ENCODE data around the gene BICC1. TPM values are rescaled to one million over a fixed set of nuclear protein-coding genes. Genes with fewer than 3 reads are reported as not detected.

BICC1 gene
- total and polyA plus RNA-seq, 2 donors: 5.7 to 45.3 TPM

DNA sequence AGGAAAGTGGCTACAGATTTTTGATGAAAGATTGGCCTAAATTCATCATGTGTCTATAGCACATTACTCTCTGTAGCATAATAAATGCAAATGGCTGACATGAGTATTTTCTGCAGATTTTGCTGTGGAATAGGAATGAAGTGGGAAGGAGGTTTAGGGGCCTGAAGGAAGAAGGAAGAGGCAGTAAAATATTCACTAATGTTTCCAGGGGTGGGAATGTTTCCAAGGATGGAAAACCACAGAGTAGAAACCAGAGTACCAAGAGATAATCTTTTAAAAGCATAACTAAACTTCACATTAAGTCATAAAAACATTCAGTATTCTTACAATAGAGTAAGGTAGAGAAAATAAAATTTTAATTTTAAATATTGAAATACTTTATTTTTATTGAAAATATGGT lies 267.8 kb downstream of the BICC1 start:
- Histone ChIP-seq H3K36me3 (ENCODE audit: insufficient read depth) (no peaks in the 10 kb centered on the region), H3K4me3 (ENCODE audit: low read depth, low read length) (no peak overlapping the region), H3K4me1 (ENCODE audit: insufficient read depth) (no peaks in the 10 kb centered on the region), H3K27ac (ENCODE audit: low read depth) (peak overlapping the region; percentile 10)
- DNase-seq (ENCODE audit: extremely low spot score): no peak

DNA sequence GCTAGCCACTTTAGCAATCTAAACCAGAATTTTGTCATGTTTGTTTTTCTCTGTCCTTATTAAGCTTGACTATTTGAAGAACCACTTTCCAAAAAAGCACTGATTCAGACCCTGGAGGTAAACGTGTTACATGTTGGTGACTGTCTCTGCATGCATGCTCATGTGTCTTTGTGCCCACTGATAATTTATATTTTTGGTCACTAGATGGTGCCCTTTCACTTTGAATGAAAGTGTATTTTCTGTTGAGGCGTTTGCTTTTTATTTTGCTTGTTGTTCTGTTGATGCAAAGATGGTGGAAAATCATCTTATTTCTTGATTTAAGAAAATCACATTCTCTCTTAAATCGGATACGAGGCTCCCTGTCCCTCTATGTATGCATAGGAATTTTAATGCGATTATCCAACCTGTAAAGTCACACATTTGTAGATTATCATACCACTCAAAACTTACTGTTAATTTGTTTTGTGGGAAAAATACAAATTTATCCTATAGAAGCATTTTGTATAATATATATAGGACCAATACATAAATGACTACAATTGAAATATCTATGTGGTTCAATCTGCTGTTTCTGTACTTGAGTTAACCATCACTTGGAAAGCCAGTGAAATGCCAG lies 269.3 kb downstream of the BICC1 start:
- H3K4me3 ChIP-seq (ENCODE audit: low read depth, low read length): no peak overlapping the region
- no peak overlapping the region for H3K27ac ChIP-seq (ENCODE audit: low read depth)
- H3K4me1 ChIP-seq (ENCODE audit: insufficient read depth): no peaks in the 10 kb centered on the region
- H3K36me3 ChIP-seq (ENCODE audit: insufficient read depth): no peaks in the 10 kb centered on the region
- WGBS: 26% methylated on average over 5 of the region's 5 CpGs
- no peak for DNase-seq (ENCODE audit: extremely low spot score)

- Histone ChIP-seq H3K4me1 (ENCODE audit: insufficient read depth) (no peaks in the 10 kb centered on the region), H3K36me3 (ENCODE audit: insufficient read depth) (no peaks in the 10 kb centered on the region), H3K4me3 (ENCODE audit: low read depth, low read length) (no peak overlapping the region), H3K27ac (ENCODE audit: low read depth) (no peak overlapping the region)
- WGBS: 53% methylated on average over 4 of the region's 4 CpGs
- no peak for DNase-seq (ENCODE audit: extremely low spot score)
Observed at GRCh38 chr10:58782876-58783851, 270.5 kb downstream of the BICC1 start.

- Histone ChIP-seq H3K36me3 (ENCODE audit: insufficient read depth) (no peaks in the 10 kb centered on the region), H3K4me3 (ENCODE audit: low read depth, low read length) (no peak overlapping the region), H3K4me1 (ENCODE audit: insufficient read depth) (no peaks in the 10 kb centered on the region), H3K27ac (ENCODE audit: low read depth) (no peak overlapping the region)
- no peak for DNase-seq (ENCODE audit: extremely low spot score)
- WGBS: 73% methylated on average over 4 of the region's 4 CpGs
Observed at GRCh38 chr10:58784361-58784760, 271.7 kb downstream of the BICC1 start.

DNA sequence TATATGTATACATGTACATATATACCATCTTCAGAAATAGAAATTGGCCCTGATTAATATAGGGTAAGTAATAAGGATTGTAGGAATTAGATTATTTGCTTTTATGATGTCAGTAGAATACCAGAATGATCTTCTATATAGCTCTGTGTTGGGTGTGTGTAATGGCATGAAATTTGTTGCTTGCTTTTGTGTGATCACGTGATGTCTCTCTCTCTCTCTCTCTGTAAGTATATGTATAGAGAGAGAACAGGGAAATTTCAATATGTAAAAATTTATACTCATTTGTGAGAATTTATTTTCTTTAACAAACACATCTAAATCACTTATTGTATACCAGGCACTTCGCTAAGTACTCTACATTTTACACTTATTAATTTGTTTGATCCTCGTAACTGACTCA lies 272.7 kb downstream of the BICC1 start:
- Histone ChIP-seq H3K27ac (ENCODE audit: low read depth) (no peak overlapping the region), H3K4me3 (ENCODE audit: low read depth, low read length) (no peak overlapping the region), H3K36me3 (ENCODE audit: insufficient read depth) (no peaks in the 10 kb centered on the region), H3K4me1 (ENCODE audit: insufficient read depth) (no peaks in the 10 kb centered on the region)
- DNase-seq (ENCODE audit: extremely low spot score): no peak
- 94% methylated on average over 3 of the region's 3 CpGs for WGBS

- no peak for DNase-seq (ENCODE audit: extremely low spot score)
- H3K4me1 ChIP-seq (ENCODE audit: insufficient read depth): peaks cover 2% of the 10 kb centered on the region
- no peak overlapping the region for H3K4me3 ChIP-seq (ENCODE audit: low read depth, low read length)
- WGBS: 82% methylated on average over 6 of the region's 6 CpGs
- peaks cover 1% of the 10 kb centered on the region for H3K36me3 ChIP-seq (ENCODE audit: insufficient read depth)
- H3K27ac ChIP-seq (ENCODE audit: low read depth): no peak overlapping the region
Observed at GRCh38 chr10:58791137-58791536, 278.5 kb downstream of the BICC1 start.

DNA sequence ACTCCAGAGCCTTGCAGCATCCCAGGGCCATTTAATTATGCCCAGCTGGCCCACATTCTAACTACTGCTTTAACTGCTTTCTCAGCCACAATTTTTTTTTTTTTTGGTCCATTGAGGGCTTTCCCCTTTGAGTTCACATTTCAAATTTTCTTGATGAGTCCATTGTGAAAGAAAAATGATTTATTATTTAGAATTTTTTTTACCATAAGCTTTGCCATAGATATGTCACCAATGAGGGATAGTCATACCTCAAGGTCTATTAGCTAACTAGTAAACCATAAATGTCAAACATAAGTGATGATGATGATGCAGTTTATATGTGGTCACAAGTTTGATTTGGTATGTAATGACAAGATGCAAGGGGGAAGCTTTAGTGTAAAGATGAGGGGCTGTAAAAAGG lies 282.9 kb downstream of the BICC1 start:
- Histone ChIP-seq H3K4me3 (ENCODE audit: low read depth, low read length) (no peak overlapping the region), H3K4me1 (ENCODE audit: insufficient read depth) (peaks cover 2% of the 10 kb centered on the region), H3K27ac (ENCODE audit: low read depth) (no peak overlapping the region), H3K36me3 (ENCODE audit: insufficient read depth) (peaks cover 3% of the 10 kb centered on the region)
- DNase-seq (ENCODE audit: extremely low spot score): no peak

- peaks cover 2% of the 10 kb centered on the region for H3K4me1 ChIP-seq (ENCODE audit: insufficient read depth)
- H3K27ac ChIP-seq (ENCODE audit: low read depth): no peak overlapping the region
- 84% methylated on average over 7 of the region's 7 CpGs for WGBS
- H3K36me3 ChIP-seq (ENCODE audit: insufficient read depth): peaks cover 3% of the 10 kb centered on the region
- no peak overlapping the region for H3K4me3 ChIP-seq (ENCODE audit: low read depth, low read length)
- no peak for DNase-seq (ENCODE audit: extremely low spot score)
Observed at GRCh38 chr10:58796242-58796641, 283.6 kb downstream of the BICC1 start.

DNA sequence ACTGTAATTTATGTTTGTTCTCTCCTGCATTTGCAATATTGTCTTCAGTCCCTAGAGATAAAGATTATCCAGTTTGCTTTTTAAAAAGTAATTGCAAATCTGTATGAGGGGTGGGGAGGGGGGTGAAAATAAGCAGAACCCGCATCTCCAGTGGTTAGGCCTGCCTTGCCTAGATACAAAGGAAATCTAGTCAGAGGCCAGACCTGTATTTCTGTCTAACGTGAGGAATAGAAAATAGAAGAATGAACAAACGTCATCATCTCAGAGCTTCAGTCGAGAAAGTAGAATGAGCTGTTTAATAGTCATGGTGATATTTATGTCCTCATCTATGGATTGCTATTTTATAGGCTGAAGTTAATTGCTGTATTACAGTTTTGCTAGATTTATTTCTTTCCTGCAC lies 284.2 kb downstream of the BICC1 start:
- H3K27ac ChIP-seq (ENCODE audit: low read depth): no peak overlapping the region
- no peaks in the 10 kb centered on the region for H3K4me1 ChIP-seq (ENCODE audit: insufficient read depth)
- WGBS: 62% methylated on average over 4 of the region's 4 CpGs
- no peak for DNase-seq (ENCODE audit: extremely low spot score)
- no peak overlapping the region for H3K4me3 ChIP-seq (ENCODE audit: low read depth, low read length)
- peaks cover 3% of the 10 kb centered on the region for H3K36me3 ChIP-seq (ENCODE audit: insufficient read depth)

- no peak overlapping the region for H3K4me3 ChIP-seq (ENCODE audit: low read depth, low read length)
- no peak overlapping the region for H3K27ac ChIP-seq (ENCODE audit: low read depth)
- peaks cover 3% of the 10 kb centered on the region for H3K36me3 ChIP-seq (ENCODE audit: insufficient read depth)
- DNase-seq (ENCODE audit: extremely low spot score): no peak
- H3K4me1 ChIP-seq (ENCODE audit: insufficient read depth): no peaks in the 10 kb centered on the region
Observed at GRCh38 chr10:58797356-58797755, 284.7 kb downstream of the BICC1 start.

- Histone ChIP-seq H3K4me1 (ENCODE audit: insufficient read depth) (no peaks in the 10 kb centered on the region), H3K4me3 (ENCODE audit: low read depth, low read length) (no peak overlapping the region), H3K27ac (ENCODE audit: low read depth) (no peak overlapping the region), H3K36me3 (ENCODE audit: insufficient read depth) (peaks cover 1% of the 10 kb centered on the region)
- no peak for DNase-seq (ENCODE audit: extremely low spot score)
- 89% methylated on average over 1 of the region's 1 CpG for WGBS
Observed at GRCh38 chr10:58802047-58802446, 289.4 kb downstream of the BICC1 start.

- no peak overlapping the region for H3K27ac ChIP-seq (ENCODE audit: low read depth)
- WGBS: 97% methylated on average over 1 of the region's 1 CpG
- no peak for DNase-seq (ENCODE audit: extremely low spot score)
- no peaks in the 10 kb centered on the region for H3K36me3 ChIP-seq (ENCODE audit: insufficient read depth)
- no peak overlapping the region for H3K4me3 ChIP-seq (ENCODE audit: low read depth, low read length)
- no peaks in the 10 kb centered on the region for H3K4me1 ChIP-seq (ENCODE audit: insufficient read depth)
Observed at GRCh38 chr10:58806323-58806722, 293.7 kb downstream of the BICC1 start.

GRCh38 chr10:58806970-58807628 lies 294.4 kb downstream of the BICC1 start:
- no peak overlapping the region for H3K27ac ChIP-seq (ENCODE audit: low read depth)
- no peak overlapping the region for H3K4me3 ChIP-seq (ENCODE audit: low read depth, low read length)
- WGBS: 85% methylated on average over 4 of the region's 4 CpGs
- H3K36me3 ChIP-seq (ENCODE audit: insufficient read depth): no peaks in the 10 kb centered on the region
- no peak for DNase-seq (ENCODE audit: extremely low spot score)
- H3K4me1 ChIP-seq (ENCODE audit: insufficient read depth): no peaks in the 10 kb centered on the region

DNA sequence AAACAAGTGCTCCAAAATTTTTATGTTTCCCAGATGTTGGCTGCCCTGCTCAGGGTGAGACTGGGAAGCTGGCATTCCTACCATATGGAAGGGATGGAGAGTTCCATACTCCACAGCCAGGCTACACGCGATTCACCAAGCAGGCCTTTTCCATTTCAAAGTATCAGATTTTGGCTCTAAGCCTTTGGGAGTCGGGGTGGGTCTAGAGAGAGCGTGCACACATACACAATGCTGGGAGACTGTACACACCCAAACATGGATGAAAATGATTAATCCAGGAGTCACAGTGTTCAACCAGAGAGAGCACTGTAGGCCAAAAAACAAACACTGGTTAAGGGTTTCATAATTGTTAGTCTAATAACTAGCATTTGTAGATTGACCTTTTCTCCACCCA lies 295.0 kb downstream of the BICC1 start:
- WGBS: 31% methylated on average over 4 of the region's 4 CpGs
- H3K4me1 ChIP-seq (ENCODE audit: insufficient read depth): no peaks in the 10 kb centered on the region
- H3K36me3 ChIP-seq (ENCODE audit: insufficient read depth): no peaks in the 10 kb centered on the region
- DNase-seq (ENCODE audit: extremely low spot score): peak; percentile 18
- H3K4me3 ChIP-seq (ENCODE audit: low read depth, low read length): no peak overlapping the region
- H3K27ac ChIP-seq (ENCODE audit: low read depth): no peak overlapping the region

All from urinary bladder (tissue), 4 donors.